H1 (cell line): ENCODE measurements around the gene MIPEP.

Source experiments
- ATF3 ChIP-seq: IDR thresholded peaks from 2 replicates; pipeline ENCODE4 v1.6.1; 2011; ENCODE audit warnings: low read depth, mild to moderate bottlenecking, low read length; ENCODE audit not compliant: insufficient read depth
- CTCF ChIP-seq, 3 experiments: IDR thresholded peaks; 1 replicate in 2 of 3; 2 replicates in 1 of 3; pipeline versions ENCODE4 v1.5.1 to v1.6.1; 2011; ENCODE audit warnings: low read length in 3 of 3, mild to moderate bottlenecking in 3 of 3, inconsistent platforms in 2 of 3, low read depth in 1 of 3, moderate library complexity in 1 of 3; ENCODE audit not compliant: insufficient read depth in 1 of 3; ENCODE audit errors: control extremely low read depth in 1 of 3
- POLR2A ChIP-seq, 2 experiments: IDR thresholded peaks; 1 replicate in 1 of 2; 2 replicates in 1 of 2; pipeline ENCODE4 v1.6.1; 2011; ENCODE audit warnings: low read depth in 2 of 2, low read length in 2 of 2, mild to moderate bottlenecking in 2 of 2; ENCODE audit errors: control extremely low read depth in 1 of 2
- POLR2AphosphoS5 ChIP-seq: IDR thresholded peaks from 2 replicates; pipeline ENCODE4 v1.6.1; 2011; ENCODE audit warnings: low read depth, low read length
- RFX5 ChIP-seq: IDR thresholded peaks from 2 replicates; pipeline ENCODE4 v1.6.1; 2011; ENCODE audit warnings: low read depth, low read length, improper control_type of control experiment, borderline replicate concordance
- SP2 ChIP-seq: IDR thresholded peaks from 2 replicates; pipeline ENCODE4 v1.6.1; 2012; ENCODE audit warnings: mild to moderate bottlenecking, low read length, inconsistent platforms
- TCF12 ChIP-seq: IDR thresholded peaks from 2 replicates; pipeline ENCODE4 v1.6.1; 2011; ENCODE audit warnings: low read depth, mild to moderate bottlenecking, low read length

GRCh38 chr13:23769401-23769800 is 119.8 kb downstream of the MIPEP start:
- TF ChIP-seq POLR2A (IDR thresholded peaks at IDR 0.05; ENCODE audit: control extremely low read depth in 1 of 2, low read depth in 2 of 2, low read length in 2 of 2), result no peak
- TF ChIP-seq SP2, result no peak
- no peak for TF ChIP-seq RFX5
- TF ChIP-seq CTCF (IDR thresholded peaks at IDR 0.05; ENCODE audit: control extremely low read depth in 1 of 3, insufficient read depth in 1 of 3, low read depth in 1 of 3, low read length in 3 of 3), result no peak
- no peak for TF ChIP-seq ATF3
- no peak for TF ChIP-seq TCF12
- no peak for TF ChIP-seq POLR2AphosphoS5
